CD4-positive, alpha-beta T cell treated with Interleukin-1 beta for 1 hour (primary cell): ENCODE measurements around the gene CACNA2D3.

ENCODE experiments used
- DNase-seq, 2 donors: peaks; one replicate each; pipeline ENCODE4 v3.0.0-alpha.2; 2020 to 2022

Gene CACNA2D3

DNA sequence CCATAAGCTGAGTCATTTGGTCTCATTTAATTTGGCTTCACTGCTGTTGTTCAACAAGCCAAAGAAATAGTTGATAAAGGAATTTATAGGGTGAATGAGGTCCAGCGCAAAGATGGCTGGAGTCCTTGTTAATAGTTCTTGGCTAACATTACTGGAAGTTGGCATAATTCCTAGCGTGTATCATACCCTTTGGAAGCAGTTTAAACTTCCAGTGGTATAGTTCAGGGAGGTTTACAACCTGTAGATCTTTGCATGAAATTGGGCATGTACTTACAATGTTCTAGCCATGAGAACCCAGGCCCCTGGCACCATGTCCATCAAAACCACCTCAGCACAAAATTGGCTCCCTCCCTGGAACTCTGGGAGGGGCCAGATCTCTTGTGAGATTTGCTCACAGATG is 424.7 kb downstream of the CACNA2D3 start:
- no peak for DNase-seq

DNA sequence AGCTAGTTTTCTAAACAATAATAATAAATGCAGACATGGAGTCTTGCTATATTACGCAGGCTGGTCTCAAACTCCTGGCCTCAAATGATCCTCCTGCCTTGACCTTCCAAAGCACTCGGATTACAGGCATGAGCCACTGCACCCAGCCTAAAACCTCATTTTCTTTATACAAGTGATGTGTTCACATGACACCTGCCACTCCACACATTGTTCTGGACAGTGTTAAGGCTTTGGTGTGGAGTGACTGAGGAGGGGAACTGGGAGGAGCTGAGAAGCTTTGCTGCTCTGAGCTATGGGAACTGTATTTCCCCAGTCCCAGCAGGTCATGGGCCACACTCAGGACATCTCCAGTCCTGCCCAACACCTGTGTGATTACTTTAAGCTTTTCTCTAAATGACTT is 425.5 kb downstream of the CACNA2D3 start:
- DNase-seq: no peak

GRCh38 chr3:54549607-54550220 is 427.4 kb downstream of the CACNA2D3 start:
- no peak for DNase-seq

- no peak for DNase-seq
Observed at GRCh38 chr3:54550221-54550977, 428.0 kb downstream of the CACNA2D3 start.

DNA sequence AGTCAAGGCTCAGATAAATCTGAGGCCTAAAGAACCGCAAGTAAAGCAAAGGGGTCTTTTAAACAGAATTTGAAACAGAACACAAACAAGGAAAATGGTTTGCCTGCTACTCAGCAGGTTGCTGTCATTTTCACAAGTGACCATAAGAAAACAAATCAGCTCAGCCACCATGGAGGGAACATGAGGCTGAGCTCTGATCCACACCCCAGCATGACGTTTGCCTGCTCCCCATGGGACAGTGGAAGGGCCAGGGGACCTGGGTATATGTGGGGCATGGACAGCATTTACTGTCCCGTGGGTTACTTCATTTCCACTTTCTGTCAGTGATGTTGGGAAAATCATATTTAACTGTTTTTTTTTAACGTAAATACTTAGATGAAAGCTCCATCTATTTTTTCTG is 434.3 kb downstream of the CACNA2D3 start:
- no peak for DNase-seq

DNA sequence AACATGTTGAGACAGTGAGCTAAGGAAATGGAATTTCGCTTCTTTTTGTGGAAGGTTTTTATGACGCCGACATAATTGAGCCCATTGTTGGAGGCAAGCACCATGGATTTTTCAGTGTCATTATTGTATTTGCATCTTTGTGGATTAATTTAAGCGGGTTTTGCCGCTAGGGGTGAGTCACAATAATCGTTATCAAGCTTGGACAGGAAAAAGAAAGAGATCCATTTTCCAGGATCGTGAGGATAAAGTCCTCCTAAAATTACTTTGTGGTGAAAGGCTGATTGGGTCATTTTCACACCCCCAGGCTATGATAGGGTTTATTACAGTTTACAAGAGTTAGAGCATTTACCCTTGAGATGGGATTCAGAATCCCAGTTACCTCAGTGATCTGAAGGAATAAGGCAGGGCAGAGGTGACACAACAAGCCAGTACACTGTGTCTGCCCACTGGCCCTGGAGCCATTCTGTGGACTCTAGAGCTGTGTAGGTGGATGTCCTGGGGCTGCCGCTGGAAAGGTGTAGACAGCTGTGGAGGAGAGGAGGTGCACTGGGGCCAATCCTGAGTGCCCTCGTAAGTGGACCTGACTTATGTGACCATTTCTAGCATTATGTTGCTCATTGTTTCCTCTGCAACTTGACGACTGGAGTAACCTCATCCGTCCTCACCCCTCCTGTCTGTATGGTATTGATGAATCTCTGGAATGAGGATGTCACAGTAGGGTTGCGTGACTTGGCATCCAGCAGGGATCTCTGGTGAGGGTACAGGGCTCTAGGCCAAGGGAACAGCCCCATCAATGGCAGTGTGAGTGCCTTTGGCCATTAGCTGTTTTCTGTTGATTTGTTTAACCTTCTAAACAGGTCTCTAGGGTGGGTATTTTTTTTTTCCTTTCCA is 435.4 kb downstream of the CACNA2D3 start:
- DNase-seq: no peak

DNA sequence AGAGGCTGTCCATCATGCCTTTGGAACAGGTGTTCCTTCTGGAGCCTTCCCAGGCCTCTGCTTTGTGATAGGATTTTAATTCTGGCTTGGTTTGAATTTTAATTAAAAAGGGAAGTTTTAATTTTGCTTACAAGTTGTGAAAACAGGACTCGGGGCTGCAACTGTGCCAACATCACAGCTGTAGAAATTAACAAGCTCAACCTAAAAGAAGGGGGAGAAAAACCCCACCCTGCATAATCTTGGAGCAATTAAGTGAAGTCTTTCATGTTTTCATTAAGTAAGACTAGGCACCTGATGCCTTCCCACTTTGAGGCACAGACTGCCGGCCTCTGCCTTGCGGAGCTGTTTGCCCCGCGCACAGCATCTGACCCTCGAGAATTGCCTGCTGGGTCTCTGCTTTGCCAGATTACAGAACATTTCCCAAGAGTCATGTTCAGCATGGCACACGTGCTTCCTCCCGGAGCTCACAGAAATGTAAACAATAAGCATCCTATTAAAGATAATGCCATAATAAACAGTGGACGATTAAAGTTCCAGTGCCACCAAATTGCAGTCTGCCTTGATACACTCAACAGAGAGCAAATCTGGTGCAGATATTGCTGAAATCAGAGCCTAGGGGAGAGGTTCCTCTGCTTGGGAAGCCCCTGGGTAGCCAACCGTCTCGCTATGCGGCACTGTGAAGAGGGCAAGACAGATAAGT is 441.3 kb downstream of the CACNA2D3 start:
- DNase-seq: no peak

DNA sequence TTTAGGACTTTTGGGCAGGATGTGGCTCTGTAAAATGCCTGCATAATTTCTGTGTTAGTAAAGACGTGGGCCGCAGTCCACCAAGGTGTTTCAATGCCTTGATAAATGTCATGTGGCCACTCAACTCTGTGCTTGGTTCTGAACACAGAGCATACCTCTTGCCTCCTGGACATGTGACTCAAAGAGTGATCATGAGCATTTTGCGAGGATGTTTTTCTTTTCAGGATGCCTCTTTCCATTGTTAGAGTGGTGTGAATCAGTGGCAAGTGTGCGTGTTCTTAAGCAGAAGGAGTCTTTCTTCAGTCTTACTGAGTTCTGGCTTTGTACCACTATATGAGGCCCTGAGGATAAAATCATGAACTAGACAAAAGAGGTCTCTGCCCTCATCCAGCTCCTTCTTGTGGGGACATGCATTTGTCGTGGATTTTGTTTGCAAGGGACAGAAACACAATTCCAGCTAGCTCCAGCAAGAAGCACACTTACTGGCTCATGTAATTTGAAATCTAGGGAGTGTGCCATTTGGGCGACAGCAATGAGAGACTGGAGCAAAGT is 442.1 kb downstream of the CACNA2D3 start:
- no peak for DNase-seq

- DNase-seq: no peak
Observed at GRCh38 chr3:54565956-54566355, 443.6 kb downstream of the CACNA2D3 start.

- DNase-seq: no peak
Observed at GRCh38 chr3:54567949-54568348, 445.6 kb downstream of the CACNA2D3 start.

- no peak for DNase-seq
Observed at GRCh38 chr3:54570008-54570407, 447.7 kb downstream of the CACNA2D3 start.

DNA sequence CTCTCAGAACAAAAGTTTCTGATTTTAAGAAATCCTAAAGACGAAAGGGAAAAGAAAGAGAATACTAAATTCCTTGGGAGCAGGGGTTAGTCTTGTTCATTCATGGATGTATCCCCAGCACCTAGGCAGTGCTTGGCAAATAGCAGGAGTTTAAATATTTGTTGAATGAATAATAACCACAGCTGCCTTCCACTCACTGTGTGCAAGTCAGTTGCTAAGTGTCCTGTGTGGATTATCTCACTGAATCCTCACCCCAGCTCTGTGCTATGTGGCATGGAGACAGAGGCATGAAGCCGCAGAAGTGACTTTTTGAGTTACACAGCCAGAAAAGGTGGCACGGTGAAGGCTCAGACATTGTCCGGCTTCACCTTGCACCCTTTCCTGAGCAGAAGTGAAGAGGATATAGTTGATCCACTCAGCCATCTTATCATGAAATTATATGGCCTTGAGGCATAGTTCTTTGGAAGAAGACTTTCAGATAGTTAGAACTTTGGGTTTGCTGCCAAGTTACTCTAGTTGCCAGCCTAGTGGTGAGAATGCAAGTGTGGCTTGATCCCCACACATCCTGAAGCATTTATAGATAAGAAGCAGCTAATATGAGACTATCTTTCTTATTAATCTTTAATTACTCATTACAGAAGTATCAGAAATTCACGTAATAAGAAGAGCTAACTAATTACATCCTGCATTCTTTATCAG is 450.0 kb downstream of the CACNA2D3 start:
- DNase-seq: no peak

DNA sequence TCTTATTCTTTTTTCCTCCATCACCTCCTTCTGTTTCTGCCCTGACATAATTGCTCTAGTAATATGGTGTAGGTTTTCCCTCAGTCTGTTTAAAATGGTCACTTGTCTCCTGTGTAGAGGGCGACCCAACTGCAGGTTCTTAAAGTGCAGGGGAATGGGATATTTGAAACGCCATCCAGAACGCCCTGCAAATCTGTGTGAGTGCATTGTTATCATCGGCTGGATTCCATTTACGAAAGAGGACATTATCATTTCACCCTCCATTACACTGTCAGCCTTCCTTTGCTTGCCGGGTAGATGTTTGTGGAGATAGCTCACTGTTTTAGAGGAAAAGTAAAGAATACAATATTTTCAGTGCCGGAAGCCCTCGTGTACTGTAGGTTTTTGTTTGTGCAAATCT is 451.5 kb downstream of the CACNA2D3 start:
- no peak for DNase-seq

GRCh38 chr3:54574906-54575617 is 452.7 kb downstream of the CACNA2D3 start:
- DNase-seq: no peak

DNA sequence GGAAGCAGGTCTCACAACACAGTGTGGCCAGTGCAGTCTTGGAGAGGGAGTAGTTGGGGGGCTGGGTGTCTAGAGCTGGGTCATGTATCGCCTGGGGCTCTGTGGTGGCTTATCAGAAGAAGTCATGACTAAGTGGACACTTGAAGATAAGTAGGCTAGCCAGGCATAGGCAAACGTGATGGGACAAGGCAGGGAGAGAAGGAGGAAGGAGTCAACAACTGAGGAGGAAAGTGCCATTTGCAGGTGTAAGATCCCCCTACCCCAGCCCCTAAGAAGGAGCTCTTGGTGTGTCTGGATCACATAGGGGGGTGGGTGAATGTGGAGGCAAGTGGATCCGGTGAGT is 453.2 kb downstream of the CACNA2D3 start:
- DNase-seq: no peak

DNA sequence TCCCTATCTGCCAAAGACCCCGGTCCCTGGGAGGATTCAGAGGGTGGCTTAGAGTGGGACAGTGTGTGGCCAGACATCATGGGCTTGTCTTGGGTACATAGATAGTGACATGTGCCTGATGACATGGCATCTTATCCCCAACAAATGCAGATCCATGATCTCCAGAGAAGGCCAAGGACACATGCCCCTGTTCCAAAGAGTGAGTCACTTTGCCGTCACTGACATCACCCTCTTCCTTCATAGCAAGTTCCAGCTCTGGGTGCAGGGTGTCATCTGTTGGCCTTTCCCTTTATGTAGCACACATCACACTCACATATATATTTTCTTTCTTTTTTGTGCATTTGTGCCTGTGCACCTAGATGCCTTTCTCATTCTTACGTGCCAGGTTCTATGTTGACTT is 455.0 kb downstream of the CACNA2D3 start:
- no peak for DNase-seq

- no peak for DNase-seq
Observed at GRCh38 chr3:54578417-54578816, 456.1 kb downstream of the CACNA2D3 start.

DNA sequence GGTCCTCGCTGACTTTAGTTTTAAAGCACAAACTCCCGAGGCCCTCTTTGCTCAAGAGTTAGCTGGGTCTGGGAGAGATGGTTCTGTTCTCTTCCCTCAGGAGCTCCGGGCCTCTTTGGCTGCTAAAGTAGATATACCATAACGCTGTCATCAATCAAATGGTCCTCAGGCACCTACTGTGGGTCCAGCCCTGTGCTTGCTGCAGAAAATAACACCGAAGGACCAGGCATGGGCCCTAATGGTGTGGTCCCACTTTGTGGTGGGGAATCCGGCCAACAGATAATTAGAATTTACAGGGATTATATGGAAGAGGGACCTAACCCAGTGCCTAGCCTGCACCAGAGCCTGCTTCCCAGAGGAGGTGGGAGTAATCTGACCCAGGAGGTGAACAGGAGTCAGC is 458.1 kb downstream of the CACNA2D3 start:
- DNase-seq: no peak

- no peak for DNase-seq
Observed at GRCh38 chr3:54582424-54582823, 460.1 kb downstream of the CACNA2D3 start.

DNA sequence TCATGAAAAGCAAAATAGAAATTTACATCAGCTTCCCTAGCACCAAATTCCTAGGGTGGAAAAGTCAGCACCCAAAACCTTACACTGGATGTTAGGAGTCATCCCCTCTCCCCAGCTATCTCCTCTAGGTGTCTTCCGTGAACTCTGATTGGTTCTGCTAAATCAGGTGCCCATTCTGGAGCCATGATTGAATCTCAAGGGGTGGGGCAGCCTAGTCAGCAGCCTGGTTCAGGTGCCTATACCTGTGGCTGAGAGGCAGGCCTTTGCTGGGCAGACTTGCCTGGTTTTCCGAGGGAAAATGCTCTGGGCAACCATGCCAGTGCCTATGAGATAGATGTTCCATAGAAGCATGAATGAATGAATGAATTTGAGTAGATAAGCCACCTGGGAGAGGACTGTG is 468.8 kb downstream of the CACNA2D3 start:
- no peak for DNase-seq

DNA sequence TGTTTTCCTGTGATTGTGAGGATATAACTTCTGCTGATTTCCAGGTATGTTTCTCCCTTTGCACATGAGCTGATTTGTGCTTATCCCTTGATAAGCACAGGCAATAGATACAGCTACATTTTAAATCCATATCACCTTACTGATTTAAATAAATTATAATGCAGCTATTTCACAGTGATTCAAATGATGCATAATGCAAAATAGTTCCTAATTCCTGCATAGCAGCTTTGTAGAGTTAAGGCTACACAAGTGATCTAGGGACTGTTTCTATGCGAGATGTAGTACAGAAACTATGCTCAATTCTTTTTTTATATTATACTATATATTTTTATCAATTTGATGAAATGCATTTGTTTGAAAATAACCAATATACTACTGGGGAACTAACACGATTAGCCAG is 471.3 kb downstream of the CACNA2D3 start:
- DNase-seq: no peak

DNA sequence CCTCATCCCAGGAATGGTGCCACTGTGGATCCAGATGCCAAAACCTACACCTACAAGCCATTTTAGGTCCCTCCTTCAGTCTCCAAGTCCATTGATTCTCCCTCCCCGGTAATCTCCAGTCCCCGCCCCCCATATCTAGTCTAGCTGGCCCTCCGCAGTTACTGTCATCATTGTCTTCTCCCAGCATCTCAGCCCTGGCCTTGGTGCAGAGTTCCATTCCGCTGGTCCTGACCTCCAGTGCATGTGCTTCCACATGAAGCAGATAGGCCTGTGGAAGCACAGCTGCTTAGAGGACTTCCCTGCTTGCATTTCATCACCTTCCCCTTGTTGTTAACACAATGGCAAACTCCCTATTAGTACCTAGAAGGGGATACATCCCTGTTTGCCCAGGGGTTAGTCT is 473.7 kb downstream of the CACNA2D3 start:
- no peak for DNase-seq
